C1 segment of cervical spinal cord (tissue), 14 donors: Measurements from ENCODE around the gene CCDC47.

ENCODE experiments used
- DNase-seq, 14 donors: peaks; one replicate each; lab custom pipeline; 2025; lab: John Stamatoyannopoulos, UW

The CCDC47 gene

GRCh38 chr17:63785556-63785955 is 12.2 kb upstream of the CCDC47 start:
- no peak for DNase-seq

DNA sequence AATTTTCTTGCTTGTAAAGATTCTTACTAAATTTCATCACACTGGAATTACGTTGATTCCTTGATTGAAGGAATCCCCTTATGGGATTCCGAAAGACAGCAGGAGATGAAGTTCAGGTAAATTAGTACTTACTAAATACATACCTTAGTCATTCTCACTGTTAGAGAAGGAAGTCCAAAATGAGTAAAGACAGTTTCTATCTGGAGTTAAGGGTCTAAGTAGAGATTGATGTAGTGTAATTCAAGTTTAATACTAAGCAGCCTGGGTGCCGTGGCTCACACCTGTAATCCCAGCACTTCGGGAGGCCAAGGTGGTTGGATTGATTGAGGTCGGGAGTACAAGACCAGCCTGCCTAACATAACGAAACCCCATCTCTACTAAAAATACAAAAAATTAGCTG is 10.1 kb upstream of the CCDC47 start:
- DNase-seq = no peak

DNA sequence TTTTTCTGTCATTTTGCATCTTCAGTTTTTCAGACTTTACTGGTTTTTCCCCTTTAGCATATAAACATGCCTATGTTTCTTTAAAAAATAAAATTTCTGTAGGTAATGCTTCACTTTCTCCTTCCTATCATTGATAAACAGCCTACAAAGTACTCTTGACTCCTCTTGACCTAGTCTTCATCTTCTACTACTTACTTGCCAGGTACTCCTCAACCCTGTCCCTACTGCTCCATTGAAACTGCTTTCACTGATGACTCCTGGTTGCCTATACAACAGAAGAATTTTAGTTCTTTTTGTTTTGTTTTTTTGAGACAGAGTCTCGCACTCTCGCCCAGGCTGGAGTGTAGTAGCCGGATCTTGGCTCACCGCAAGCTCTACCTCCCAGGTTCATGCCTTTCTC is 7.5 kb upstream of the CCDC47 start:
- no peak for DNase-seq

- DNase-seq = no peak
Measured at GRCh38 chr17:63780507-63780906, 7.1 kb upstream of the CCDC47 start.

DNA sequence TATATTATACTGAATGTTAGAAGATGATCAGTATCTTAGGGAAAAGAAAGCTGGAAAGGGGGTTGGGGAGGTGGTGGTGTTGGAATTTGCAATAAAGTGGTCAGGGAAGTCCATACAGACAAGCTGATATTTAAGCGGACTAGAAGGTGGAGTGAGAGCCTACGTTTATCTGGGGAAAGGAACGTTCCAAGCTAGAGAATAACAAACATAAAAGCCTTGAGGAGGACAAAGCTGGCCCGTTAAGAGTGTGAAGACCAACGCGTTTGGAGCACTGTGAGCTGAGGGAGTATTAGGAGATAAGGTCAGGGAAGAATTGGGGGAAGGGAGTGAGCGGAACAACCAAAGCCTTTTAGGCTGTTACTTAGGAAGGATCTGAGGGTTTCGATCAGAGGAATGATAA is 2.0 kb upstream of the CCDC47 start:
- no peak for DNase-seq

DNA sequence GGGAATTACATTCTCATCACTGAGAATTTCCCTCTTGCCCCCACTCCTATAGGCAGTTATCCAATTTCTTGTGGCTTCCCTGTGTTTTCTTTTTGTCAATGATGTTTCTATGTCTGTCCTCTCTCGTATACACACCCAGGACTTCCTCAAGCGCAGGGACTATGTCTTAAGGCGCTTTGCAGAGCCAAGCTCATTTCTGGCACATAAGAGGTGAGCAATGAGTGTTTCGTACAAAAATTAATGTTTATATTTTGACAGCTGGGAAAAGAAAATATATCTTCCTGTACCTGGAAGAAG is 1.5 kb upstream of the CCDC47 start:
- no peak for DNase-seq

DNA sequence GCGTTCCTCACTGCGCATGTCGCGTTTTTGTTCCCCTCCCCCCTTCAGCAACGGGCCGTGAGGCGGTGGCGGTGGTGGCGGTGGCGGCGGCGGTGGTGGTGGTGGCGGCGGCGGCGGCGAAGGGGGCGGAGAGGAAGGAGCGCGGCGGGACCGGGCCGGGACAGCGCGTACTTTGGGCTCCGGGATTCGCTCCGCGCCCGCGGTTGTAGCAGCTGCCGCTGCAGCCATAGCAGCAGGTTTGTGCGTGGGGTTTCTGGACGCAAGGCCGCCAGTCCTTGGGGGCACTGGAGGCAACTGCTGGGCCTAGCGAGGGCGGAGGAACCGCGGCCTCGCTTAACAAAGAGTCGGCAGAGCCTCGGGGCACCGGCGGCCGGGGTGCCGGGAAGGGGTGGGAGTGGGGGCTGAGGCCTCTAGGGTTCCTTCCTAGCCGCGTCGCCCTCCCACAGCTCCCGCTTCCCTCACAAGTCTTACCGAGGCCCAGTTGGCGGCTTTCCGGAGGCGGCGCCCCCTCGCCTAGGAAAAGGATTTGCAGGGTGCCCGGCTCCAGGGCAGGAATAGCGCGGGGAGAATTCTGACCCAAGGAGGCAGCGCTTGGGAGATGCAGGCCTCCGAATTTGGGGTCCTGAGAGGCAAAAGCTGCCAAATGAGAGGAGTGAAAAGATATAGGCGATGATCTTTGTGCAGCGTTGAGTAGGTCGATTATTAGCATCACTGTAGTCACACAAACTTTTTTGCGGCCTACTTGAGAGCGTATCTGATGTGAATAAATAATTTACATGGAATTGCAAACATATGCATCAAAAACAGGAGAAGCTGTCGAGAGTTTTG is 958 bp upstream of the CCDC47 start, which contains the start of gene DDX42:
Gene DDX42, plus strand, starts transcription at position 30 of the 828 bp plus-strand sequence. CDS start 12,880 bp downstream, outside the sequence.
- peak in 4 of 14 donors; percentile 23 to 57 (median 44) for DNase-seq

- no peak for DNase-seq
Measured at GRCh38 chr17:63772801-63773271, 561 bp downstream of the CCDC47 start.

DNA sequence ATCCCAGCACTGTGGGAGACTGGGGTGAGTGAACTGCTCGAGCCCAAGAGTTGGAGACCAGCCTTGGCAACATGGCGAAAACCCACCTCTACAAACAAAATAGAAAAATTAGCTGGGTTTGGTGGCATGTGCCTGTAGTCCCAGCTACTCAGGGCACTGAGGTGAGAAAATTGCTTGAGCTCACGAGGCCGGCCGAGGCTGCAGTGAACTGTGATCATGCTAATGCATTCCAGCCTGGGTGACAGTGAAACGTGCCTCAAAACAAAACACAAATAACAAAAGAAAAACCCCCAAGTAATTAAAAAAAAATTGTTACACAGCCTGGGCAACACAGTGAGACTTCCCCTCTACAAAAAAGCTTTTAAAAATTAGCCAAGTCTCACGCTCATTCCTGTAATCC is 5.0 kb downstream of the CCDC47 start:
- no peak for DNase-seq

- no peak for DNase-seq
Measured at GRCh38 chr17:63766754-63767153, 6.6 kb downstream of the CCDC47 start.

DNA sequence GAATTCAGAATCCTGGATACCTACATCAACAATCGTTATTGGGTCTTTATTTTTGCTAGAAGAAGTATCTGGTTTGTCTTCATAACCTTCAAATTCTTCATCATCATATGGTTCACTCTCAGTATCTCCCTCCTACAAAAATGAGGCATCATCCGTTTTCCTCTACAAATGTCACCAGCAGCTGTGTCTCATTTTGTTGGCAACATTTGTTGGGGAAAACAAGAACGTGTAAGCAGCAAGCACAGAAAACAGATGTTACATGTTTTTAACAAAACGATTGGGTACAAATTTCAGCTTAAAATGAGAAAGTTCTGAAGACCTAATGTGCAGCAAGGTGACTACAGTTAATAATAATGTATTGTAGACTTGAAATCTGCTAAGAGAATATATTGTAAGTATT is 8.7 kb downstream of the CCDC47 start:
- no peak for DNase-seq

DNA sequence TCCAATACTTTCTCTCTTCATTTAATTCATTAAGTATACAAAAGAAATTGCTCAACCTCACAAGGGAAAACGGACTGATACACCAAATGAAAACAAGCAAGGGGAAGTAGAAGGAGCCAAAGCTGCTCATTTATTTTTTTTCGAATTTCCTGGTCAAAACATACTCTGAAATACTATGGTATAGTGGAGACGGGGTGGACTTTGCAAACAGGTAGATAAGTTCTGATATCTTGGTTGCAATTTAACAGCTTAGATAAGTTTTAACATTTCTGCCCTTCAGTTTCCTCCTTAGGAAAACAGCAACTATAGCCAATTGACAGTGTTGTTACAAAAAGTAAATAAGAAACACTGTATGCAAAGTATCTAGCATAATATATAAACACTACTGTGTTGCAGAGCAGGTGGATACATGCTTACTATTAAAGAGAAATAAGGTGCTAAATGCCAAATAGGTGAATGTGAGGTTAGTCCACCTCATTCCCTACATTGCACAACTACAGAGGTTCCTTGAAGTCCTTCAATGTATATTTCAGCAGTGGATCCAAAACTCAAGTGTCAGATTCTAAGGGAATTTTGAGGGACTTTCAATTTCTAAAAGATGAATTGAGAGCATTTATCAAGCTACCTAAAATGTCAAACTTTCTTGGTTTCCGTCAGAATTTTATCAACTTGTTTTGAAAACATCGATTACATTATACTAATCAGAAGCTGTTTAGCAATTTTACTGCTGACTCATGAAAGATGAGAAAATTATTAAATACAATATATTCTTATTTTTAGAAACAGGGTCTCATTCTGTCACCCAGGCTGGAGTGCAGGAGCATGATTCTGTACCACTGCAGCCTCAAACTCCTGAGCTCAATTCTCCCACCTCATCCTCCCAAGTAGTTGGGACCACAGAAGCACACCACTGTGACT is 11.0 kb downstream of the CCDC47 start:
- DNase-seq = no peak

- no peak for DNase-seq
Measured at GRCh38 chr17:63760771-63761539, 12.4 kb downstream of the CCDC47 start.

DNA sequence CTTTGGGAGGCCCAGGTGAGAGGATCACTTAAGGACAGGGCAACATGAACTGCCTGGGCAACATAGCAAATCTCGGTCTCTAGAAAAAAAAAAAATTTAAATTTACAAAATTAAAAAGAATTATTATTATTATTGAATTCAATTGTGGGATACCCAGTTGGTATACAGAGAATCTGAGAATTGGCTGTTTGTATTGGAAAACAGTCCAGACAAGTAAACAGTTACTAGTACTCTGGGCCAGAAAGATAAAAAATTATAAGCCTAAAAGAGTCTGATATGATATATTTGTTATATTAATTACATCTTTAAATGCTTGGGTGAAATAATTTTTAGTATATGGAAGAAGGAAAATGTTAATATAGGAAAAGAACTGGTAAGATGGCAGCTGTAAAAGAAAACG is 15.0 kb downstream of the CCDC47 start:
- no peak for DNase-seq

DNA sequence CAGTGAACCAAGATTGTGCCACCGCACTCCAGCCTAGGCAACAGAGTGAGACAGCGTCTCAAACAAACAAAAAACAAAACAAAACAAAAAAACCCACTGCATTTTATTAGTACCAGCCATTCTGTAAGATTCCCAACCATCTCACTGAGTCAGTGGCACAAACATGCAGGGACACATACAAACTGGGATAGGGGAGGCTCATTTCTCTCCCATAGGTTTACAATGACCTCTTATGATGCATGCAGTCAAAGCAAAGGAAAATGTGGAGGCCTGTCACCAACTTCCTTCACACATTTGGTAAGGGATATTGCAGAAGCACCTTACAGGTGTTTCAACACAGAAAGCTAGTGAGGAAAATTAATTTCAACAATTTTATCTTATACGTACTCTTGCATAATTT is 19.4 kb downstream of the CCDC47 start:
- no peak for DNase-seq

- no peak for DNase-seq
Measured at GRCh38 chr17:63753215-63753614, 20.2 kb downstream of the CCDC47 start.

GRCh38 chr17:63752707-63753106 is 20.7 kb downstream of the CCDC47 start:
- no peak for DNase-seq

DNA sequence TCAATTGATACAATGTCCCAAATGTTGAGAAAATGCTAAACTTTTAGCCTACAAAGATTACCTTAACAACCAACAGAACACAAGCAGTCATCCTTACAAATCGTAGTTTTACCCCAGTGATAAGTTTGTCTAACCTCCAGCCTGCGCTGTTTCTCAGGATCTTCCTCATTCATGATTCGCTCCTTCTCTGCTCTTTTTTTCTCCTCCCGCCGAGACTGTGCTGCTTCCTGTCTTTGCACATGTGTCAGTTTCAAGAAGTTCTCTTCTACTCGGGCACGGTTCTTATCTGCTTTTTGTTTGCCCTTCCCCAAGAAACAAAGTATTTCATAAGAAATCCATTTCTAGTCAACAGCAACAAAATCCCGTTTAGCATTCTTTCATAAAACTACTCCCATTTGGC is 21.6 kb downstream of the CCDC47 start:
- DNase-seq = peak in 1 of 14 donors; percentile 2

- DNase-seq = peak; percentile 70 to 98 (median 94)
Measured at GRCh38 chr17:63741408-63742173, 31.8 kb downstream of the CCDC47 start, which contains the start of gene STRADA. Gene STRADA (minus strand): TSS chr17:63741799. CDS start chr17:63728369, 13,430 bp downstream.

DNA sequence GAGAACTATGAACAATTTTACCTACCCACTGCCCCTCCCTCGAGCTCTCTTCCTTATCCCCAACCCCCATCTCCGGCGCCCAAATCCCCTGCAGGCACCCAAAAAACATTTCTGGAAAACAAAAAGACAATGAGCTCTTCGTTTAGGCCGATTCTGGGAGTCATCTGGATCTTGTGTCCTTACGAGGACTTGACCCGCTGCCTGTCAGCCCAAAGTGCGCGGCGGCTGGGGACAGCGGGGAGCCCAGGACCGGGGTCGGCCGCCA is 32.3 kb downstream of the CCDC47 start:
- DNase-seq = peak in 3 of 14 donors; percentile 33 to 69 (median 34)
